Calu3 (cell line): Measurements from ENCODE around the gene IMP4. TPM values are rescaled to one million over a fixed set of nuclear protein-coding genes. Genes with fewer than 3 reads are reported as not detected.
A peak's percentile ranks its signal among the peaks of the same experiment; 100 is the strongest.

Source experiments
- BruUV-seq: library from RNA; stranded (reverse); fragments of 400-500 nt; replicated peaks from 2 replicates; lab custom pipeline; 2021; lab: Mats Ljungman, UMichigan
- CTCF ChIA-PET: fragments of 300-600 bp; sonication (Branson Sonifier 250); formaldehyde crosslinking; loops from one replicate; lab custom pipeline; 2022; ENCODE audit warnings: antibody characterized with exemption; lab: Charles Lee
- DNase-seq: peaks from one replicate; pipeline ENCODE4 v3.0.0; 2022
- H3K27ac Mint-ChIP-seq: one replicate; pipeline ENCODE4 v1.8.0; 2022; ENCODE audit warnings: mixed read lengths; ENCODE audit not compliant: unreplicated experiment
- H3K27me3 Mint-ChIP-seq: one replicate; pipeline ENCODE4 v1.8.0; 2022; ENCODE audit warnings: mixed read lengths; ENCODE audit not compliant: unreplicated experiment
- H3K36me3 Mint-ChIP-seq: one replicate; pipeline ENCODE4 v1.8.0; 2022; ENCODE audit warnings: mild to moderate bottlenecking, moderate library complexity, mixed read lengths; ENCODE audit not compliant: insufficient read depth, unreplicated experiment
- H3K4me1 Mint-ChIP-seq: one replicate; pipeline ENCODE4 v1.8.0; 2022; ENCODE audit warnings: mild to moderate bottlenecking, low read depth, mixed read lengths; ENCODE audit not compliant: unreplicated experiment
- H3K4me3 Mint-ChIP-seq: one replicate; pipeline ENCODE4 v1.8.0; 2022; ENCODE audit warnings: mild to moderate bottlenecking, low read depth, moderate library complexity, mixed read lengths; ENCODE audit not compliant: unreplicated experiment
- H3K9me3 Mint-ChIP-seq: one replicate; pipeline ENCODE4 v1.8.0; 2022; ENCODE audit warnings: low read depth, mixed read lengths; ENCODE audit not compliant: unreplicated experiment
- intact Hi-C: fragments of 100-400 bp; cut with micrococcal nuclease; formaldehyde crosslinking; loops from one replicate; pipeline ENCODE4 v1.10.0; 2022; ENCODE audit not compliant: unreplicated experiment
- total RNA-seq: library from RNA; stranded (reverse); gene quantifications from 2 replicates; pipeline ENCODE4 v1.2.3, GENCODE V29; 2022
- TF ChIP-seq, protein P1 (sequence below): fragments of 200-600 bp; IDR thresholded peaks from one replicate; pipeline ENCODE4 v1.8.0; 2022; ENCODE audit warnings: antibody characterized with exemption; ENCODE audit not compliant: unreplicated experiment

IMP4 gene
- total RNA-seq, 1 experiment from 2014 or later, result 89.4 TPM

- BruUV-seq, result no TSS peak
- H3K4me1 Mint-ChIP-seq, result peaks cover 30% of the 10 kb centered on the region
- intact Hi-C loops, result no loop called here
- TF ChIP-seq, protein P1, sequence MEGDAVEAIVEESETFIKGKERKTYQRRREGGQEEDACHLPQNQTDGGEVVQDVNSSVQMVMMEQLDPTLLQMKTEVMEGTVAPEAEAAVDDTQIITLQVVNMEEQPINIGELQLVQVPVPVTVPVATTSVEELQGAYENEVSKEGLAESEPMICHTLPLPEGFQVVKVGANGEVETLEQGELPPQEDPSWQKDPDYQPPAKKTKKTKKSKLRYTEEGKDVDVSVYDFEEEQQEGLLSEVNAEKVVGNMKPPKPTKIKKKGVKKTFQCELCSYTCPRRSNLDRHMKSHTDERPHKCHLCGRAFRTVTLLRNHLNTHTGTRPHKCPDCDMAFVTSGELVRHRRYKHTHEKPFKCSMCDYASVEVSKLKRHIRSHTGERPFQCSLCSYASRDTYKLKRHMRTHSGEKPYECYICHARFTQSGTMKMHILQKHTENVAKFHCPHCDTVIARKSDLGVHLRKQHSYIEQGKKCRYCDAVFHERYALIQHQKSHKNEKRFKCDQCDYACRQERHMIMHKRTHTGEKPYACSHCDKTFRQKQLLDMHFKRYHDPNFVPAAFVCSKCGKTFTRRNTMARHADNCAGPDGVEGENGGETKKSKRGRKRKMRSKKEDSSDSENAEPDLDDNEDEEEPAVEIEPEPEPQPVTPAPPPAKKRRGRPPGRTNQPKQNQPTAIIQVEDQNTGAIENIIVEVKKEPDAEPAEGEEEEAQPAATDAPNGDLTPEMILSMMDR, result peak; percentile 86
- H3K4me3 Mint-ChIP-seq, result peak overlapping the region; percentile 84
- no peaks in the 10 kb centered on the region for H3K9me3 Mint-ChIP-seq
- peak; percentile 97 for DNase-seq
- no peaks in the 10 kb centered on the region for H3K27me3 Mint-ChIP-seq
- CTCF ChIA-PET, result interaction anchor here (1.1 to 1.3 kb wide), 3 partner anchors 17 to 84 kb away, joined by 6 to 9 read pairs (median 6); partner anchors contain the start of genes IMP4 and PTPN18
- peak overlapping the region; percentile 73 for H3K27ac Mint-ChIP-seq
- H3K36me3 Mint-ChIP-seq, result peaks cover 38% of the 10 kb centered on the region
These were observed 29.5 kb downstream of the IMP4 start for GRCh38 chr2:130372055-130372832.

DNA sequence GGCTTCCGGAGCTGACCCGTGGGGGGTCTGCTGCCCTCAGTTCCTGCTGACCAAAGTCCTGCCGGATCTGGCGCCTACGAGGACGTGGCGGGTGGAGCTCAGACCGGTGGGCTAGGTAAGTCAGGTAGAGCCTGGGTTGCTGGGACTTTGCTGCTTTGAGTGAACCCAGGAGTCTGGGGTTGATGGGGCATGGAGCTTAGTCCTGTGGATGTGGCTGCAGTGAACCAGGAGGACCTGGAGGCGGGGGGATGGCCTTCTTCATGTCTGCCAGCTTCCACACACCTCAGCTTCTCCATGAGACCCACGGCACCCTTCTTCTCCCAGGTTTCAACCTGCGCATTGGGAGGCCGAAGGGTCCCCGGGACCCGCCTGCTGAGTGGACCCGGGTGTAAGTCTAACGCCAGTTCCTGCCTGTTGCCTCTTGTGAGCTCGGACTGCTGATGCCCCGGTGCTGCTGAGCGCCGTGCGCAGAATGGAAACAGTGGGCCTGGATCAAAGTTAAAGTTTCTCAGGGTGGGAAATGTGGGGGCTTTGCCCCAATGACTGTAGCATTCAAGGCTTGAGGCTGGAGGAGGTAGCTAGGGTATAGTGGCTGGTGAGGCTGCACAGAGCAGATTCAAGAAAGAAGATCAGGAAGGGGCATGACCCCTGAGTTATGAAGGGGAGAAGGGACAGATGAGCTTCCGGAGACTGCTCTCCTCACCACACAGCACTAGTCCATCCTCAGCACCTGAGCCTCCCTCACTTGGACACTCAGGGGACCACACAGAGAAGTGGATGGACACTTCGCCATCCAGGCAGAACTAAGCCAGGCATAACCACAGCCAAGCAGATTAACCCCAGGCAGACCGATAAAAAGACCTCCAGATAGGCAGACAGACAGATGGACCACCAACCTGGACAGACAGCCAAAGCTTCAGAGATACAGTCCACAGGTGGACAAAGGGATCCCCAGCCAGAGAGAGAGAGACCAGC, 30.4 kb downstream of the IMP4 start:
- no peak for DNase-seq
- Mint-ChIP-seq H3K27me3 (no peaks in the 10 kb centered on the region), H3K27ac (peak overlapping the region; percentile 67), H3K9me3 (no peaks in the 10 kb centered on the region), H3K36me3 (peaks cover 38% of the 10 kb centered on the region), H3K4me3 (peak overlapping the region; percentile 84), H3K4me1 (peaks cover 30% of the 10 kb centered on the region)
- CTCF ChIA-PET, result interaction anchor here (1.1 to 1.3 kb wide), 3 partner anchors 17 to 85 kb away, joined by 6 to 9 read pairs (median 6); partner anchors contain the start of genes IMP4 and PTPN18
- TF ChIP-seq, protein P1, result peak; percentile 15
- BruUV-seq, result TSS peak; percentile 47
- intact Hi-C loops, result no loop called here

- Mint-ChIP-seq H3K9me3 (no peaks in the 10 kb centered on the region), H3K27me3 (no peaks in the 10 kb centered on the region), H3K4me1 (peaks cover 30% of the 10 kb centered on the region), H3K4me3 (peak overlapping the region; percentile 84), H3K36me3 (peaks cover 38% of the 10 kb centered on the region), H3K27ac (peak overlapping the region; percentile 67)
- TF ChIP-seq, protein P1, result no peak
- intact Hi-C loops, result no loop called here
- CTCF ChIA-PET, result interaction anchor here (1.1 kb wide), 1 partner anchor 18 kb away, joined by 6 read pairs; the partner anchor contains the start of gene PTPN18
- DNase-seq, result no peak
- BruUV-seq, result no TSS peak
These were observed 31.2 kb downstream of the IMP4 start for GRCh38 chr2:130373808-130374365.
